Measurements from ENCODE around the gene RNF11.

RNF11 gene

DNA sequence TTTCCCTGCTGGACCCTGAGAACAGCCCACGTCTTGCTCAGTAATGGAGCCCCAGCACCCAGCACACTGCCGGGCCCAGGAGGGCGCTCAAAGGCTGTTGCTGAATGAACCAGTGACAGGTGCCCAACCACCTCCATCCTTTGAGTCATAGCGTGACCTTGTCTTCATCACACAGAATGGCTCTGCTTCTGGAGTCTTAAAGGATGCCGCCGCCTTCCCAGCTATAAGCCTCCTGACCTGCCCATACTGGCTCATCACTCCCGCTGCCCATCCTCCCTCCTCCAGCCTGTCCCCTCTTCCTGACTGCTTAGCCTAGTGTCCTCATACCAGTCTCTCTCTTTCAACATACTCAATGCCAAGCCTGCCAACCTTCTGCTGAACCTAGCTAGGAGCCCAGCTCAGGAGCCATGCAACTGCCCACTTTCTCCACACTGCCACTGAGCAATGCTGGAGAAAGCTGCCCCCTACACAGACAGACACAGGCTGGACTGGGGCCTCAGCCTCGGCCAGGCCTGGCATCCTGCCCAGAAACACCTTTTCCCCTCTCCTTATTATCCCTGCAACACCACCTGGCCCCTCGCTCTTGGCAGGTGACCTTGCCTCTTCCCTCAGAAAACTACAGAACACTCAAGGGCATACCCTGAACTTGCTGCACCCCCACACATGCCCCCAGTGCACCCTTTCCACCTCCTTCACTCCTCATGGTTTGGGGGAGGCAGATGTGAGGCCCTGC is 80.2 kb downstream of the RNF11 start:
- DNase-seq = no peak

GRCh38 chr1:51316846-51317120 is 80.7 kb downstream of the RNF11 start:
- no peak for DNase-seq

DNA sequence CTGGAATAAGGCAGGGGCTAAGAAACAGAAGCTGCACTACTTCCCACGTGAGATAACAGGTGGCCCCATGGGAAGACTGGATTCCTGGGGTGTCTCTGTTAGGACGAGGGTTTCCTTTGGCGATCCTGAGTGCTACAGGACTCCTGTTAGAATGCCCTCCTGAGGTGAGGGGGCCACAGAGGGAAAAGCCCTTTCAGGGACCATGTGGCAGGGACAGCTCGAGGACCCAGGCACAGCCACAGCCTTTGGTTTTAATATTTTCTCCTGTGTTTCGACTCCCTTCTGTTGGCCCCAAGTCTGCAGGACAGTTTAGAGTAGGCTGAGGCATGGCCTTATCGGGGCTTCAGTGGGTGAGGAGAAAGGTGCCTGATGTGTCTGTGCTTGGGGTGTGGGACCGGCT is 81.7 kb downstream of the RNF11 start:
- no peak for DNase-seq

GRCh38 chr1:51320967-51321923 is 85.2 kb downstream of the RNF11 start:
- DNase-seq = no peak

- DNase-seq = no peak
Measured at GRCh38 chr1:51321924-51322280, 85.8 kb downstream of the RNF11 start.

GRCh38 chr1:51322417-51323101 is 86.5 kb downstream of the RNF11 start:
- DNase-seq = no peak
